NCI-H1048 (cell line): Measurements from ENCODE around the gene VPS11.

Source experiments
- DNase-seq: peaks from one replicate; lab custom pipeline; 2025; lab: John Stamatoyannopoulos, UW

Gene VPS11

DNA sequence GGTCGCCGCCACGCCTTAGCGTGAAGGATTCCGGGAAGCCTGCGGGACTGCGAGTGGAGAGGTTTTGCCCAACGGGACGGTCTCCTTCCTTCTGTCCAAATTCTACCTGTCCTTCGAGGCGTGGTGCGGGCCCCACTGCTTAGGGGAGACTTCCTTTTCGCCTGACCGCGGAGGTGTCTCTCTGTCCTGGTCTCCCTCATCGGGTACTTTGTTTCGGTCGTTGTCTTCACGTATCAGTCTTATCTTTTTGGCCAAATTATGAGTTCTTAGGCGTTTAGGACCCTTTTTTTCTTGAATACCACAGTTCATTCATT lies 54.1 kb downstream of the VPS11 start:
- DNase-seq, result no peak

DNA sequence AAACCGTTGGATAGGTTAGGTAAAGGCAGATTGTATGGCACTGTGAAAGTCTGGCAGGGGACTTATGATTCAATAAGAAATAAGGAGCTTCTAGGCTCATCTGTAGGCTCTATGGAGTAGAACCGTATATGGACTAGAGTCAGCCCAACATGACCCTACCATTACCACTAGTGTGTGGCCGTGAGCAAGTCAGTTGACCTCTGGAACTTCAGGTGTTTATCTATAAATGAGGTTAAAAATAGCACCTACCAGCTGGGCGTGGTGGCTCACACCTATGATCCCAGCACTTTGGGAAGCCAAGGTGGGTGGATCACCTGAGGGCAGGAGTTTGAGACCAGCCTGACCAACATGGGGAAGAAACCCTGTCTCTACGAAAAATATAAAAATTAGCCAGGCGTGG lies 58.2 kb downstream of the VPS11 start:
- DNase-seq, result no peak

DNA sequence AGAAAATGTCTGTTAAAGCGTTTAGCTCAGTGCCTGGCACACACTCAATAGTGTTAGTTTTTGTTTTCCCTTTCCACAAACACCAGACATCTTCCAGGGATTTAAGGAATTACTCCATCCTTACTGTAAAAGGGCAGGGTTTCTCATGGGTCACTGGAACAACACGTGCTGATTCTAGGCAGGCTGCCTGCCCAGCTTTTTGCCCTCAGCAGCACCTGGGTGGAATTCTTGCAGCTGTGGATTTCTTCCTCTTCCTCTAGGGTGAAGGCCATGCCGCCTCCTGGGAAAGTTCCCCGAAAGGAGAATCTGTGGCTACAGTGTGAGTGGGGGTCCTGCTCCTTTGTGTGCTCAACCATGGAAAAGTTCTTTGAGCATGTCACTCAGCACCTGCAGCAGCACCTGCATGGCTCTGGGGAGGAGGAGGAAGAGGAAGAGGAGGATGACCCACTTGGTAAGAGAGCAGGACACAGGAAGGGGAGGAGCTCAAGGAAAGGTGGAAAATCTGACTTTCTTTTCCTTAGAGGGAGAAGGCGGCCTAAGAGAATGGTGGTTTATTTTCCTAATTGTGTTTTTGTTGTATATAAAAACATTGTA lies 59.2 kb downstream of the VPS11 start:
- DNase-seq, result no peak

- no peak for DNase-seq
Observed at GRCh38 chr11:119130662-119131061, 63.0 kb downstream of the VPS11 start.
